Posterior cingulate gyrus (tissue), 11 donors: Measurements from ENCODE around the gene OR4M2.
"Not testable (repeated sequence)": the region's sequence is repeated elsewhere in the genome, so short reads cannot be mapped to it uniquely, and the experiment has no call there.

ENCODE experiments used
- DNase-seq, 10 donors: peaks; one replicate each; pipeline versions ENCODE4 v3.0.0 to v3.0.0-alpha.2; 2020 to 2021; ENCODE audit warnings: mixed read lengths in 3 of 10
- intact Hi-C: fragments of 100-400 bp; cut with DNase I; formaldehyde crosslinking; loops from one replicate; pipeline ENCODE4 v1.15.1; 2023

Gene OR4M2, protein sequence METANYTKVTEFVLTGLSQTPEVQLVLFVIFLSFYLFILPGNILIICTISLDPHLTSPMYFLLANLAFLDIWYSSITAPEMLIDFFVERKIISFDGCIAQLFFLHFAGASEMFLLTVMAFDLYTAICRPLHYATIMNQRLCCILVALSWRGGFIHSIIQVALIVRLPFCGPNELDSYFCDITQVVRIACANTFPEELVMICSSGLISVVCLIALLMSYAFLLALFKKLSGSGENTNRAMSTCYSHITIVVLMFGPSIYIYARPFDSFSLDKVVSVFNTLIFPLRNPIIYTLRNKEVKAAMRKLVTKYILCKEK

DNA sequence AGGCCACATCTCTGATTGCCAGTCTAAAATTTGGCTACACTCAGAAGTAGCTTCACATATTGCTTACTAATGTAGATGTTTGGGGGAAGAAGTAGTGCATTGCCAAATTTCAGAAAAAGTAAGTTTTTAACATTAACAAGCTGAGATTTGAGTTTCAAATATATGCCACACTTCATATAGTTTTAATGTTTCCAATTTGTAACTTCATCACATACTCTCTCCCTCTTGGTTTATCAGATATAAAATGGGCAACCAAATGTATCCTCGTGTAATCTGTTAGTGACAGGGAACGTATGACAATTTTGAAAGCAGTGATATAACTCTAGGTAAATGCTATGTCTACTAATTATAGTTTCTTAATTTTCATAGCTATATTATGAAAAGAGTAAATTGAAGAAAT lies at the start of gene OR4M2:
Gene OR4M2, plus strand, starts transcription at position 301 of the 400 bp plus-strand sequence. Its CDS starts 98 bp downstream, at position 399.
- DNase-seq, intact Hi-C loops: not testable (repeated sequence)

DNA sequence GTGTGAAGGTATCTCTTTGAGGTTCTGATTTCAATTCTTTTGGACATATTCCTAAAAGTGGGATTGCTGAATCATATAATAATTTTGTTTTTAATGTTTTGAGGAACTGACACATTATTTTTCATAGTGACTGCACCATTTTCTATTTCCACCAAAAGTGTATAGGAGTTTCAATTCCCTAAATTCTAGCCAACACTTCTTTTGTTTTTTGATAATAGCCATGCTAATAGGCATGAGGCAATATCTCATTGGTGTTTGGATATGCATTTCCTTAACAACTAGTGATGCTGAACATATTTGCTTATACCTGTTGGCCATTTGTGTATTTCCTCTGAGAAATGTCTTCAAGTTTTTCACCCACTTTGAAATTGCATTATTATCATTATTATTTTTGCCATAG lies 11.1 kb upstream of the OR4M2 start:
- DNase-seq, intact Hi-C loops: not testable (repeated sequence)

GRCh38 chr15:22081386-22081785 lies 1.1 kb downstream of the OR4M2 start:
- intact Hi-C loops, DNase-seq: not testable (repeated sequence)

DNA sequence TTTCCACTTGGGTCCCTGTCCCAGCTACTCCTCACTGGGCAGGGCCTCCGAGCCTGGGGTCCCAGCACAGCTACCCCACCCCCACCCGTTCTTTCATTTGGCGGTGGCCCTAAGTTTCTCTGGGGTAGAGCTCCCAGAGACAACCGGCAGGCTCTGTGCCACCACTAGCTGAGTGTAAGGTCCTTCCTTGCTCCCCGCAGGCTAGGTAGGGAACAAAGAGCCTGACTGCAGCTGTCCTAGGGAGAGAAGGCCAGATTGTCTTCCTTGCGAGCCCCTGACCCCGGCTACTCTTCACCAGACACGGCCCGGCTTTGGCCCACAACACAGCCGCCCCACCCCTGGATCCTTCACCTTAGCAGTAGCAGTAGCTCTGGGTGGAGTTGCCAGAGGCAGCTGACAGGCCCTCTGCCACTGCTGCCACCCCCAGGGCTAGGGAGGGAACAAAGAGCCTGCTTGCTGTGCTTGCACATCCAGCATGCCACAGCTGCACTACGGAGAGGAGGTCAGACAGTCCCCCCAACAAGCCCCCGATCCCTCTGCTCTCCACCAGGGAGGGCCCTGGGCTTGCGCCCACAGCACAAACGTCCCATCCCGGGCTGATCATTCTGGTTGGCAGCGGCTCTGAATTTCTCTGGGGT lies 18.4 kb downstream of the OR4M2 start:
- peak in 1 of 10 donors; percentile 3 for DNase-seq
- intact Hi-C loops, result not testable (repeated sequence)

DNA sequence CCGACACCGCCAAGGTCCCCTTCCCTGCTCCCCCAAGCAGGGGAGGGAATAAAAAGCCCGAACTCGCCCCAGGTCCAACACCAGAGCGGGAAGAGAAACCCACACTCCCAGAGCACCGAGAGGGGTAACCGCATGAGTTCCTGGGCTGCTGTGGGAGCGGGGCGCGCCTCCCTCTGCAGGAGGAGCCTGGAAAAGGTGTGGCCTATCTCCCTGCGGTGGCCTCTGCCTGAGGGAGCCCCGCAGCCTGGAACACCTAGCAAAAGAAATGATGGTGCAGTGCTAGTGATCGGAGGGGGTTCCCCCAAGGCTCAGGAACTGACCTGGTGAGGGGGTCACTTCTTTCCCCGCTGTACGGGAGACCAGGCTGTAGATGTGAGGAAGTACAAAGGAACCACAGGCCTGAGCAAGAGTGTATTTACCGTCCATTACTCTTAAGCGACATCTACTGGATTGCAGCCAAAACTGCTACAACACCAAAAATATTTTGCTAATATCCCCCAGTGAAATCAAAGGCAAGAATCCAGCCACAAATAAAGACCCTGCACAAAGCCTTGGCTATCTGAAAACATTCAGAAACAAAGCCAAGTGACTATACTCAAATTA lies 19.1 kb downstream of the OR4M2 start:
- DNase-seq, intact Hi-C loops: not testable (repeated sequence)

DNA sequence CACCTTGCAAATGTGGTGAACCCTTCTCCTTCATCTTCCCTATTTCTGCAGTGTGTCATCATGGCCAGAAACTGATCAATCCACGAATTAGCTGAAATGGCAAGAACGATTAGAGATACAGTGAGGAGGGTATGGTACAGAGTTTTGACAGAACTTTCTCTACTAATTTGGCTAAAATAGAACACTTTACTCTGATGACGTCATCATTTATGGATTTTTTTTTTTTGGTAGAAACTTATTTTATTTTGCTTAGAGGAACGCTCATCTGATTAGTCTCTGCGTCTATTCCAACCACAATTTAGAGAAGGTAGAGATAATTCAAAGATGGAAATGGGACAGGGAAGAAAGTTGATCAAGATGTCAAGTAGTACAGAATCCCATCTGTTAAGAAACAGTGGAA lies 41.7 kb downstream of the OR4M2 start:
- intact Hi-C loops, DNase-seq: not testable (repeated sequence)
